PFSK-1 (cell line): Measurements from ENCODE around the gene PDE4B. TPM values are rescaled to one million over a fixed set of nuclear protein-coding genes. Genes with fewer than 3 reads are reported as not detected.

ENCODE experiments used
- FOXP2 ChIP-seq: optimal IDR thresholded peaks from 2 replicates; pipeline ENCODE3; 2011; ENCODE audit warnings: borderline replicate concordance, control low read depth, inconsistent platforms; ENCODE audit not compliant: insufficient read depth; ENCODE audit errors: extremely low read length, extremely low read depth
- POLR2AphosphoS5 ChIP-seq: IDR thresholded peaks from 2 replicates; pipeline ENCODE4 v1.6.1; 2012; ENCODE audit warnings: low read depth, mild to moderate bottlenecking, control low read depth, low read length, moderate library complexity
- REST ChIP-seq, 2 experiments: IDR thresholded peaks; 2 replicates each; pipeline versions ENCODE4 v1.6.1 to v1.8.0; 2011 to 2012; ENCODE audit warnings: low read depth in 2 of 2, low read length in 2 of 2, control low read depth in 1 of 2, inconsistent platforms in 1 of 2, mild to moderate bottlenecking in 1 of 2, moderate library complexity in 1 of 2; ENCODE audit not compliant: insufficient read depth in 1 of 2
- SIN3A ChIP-seq: IDR thresholded peaks from 2 replicates; pipeline ENCODE4 v1.6.1; 2012; ENCODE audit warnings: mild to moderate bottlenecking, low read length, moderate library complexity, borderline replicate concordance; ENCODE audit not compliant: insufficient read depth
- TAF1 ChIP-seq: IDR thresholded peaks from 2 replicates; pipeline ENCODE4 v1.6.1; 2012; ENCODE audit warnings: low read length, control low read depth, borderline replicate concordance; ENCODE audit not compliant: insufficient read depth
- polyA plus RNA-seq: library from polyadenylated mRNA; unstranded; fragments of >200 nt; gene quantifications from one replicate; pipeline ENCODE4 v1.2.1, GENCODE V29; 2012; ENCODE audit warnings: low read depth, missing spikeins; ENCODE audit not compliant: insufficient read length

The PDE4B gene
- polyA plus RNA-seq, result 14.8 TPM

GRCh38 chr1:65792669-65793358 is at the start of gene PDE4B:
PDE4B (plus strand) TSS chr1:65792895.
- TF ChIP-seq FOXP2 (no peak), POLR2AphosphoS5 (no peak), TAF1 (no peak), SIN3A (no peak), REST (IDR thresholded peaks at IDR 0.05; ENCODE audit: insufficient read depth in 1 of 2, low read depth in 2 of 2, low read length in 2 of 2) (no peak)

GRCh38 chr1:65744731-65745130 is 48.0 kb upstream of the PDE4B start:
- no peak for TF ChIP-seq FOXP2
- no peak for TF ChIP-seq SIN3A
- TF ChIP-seq REST (IDR thresholded peaks at IDR 0.05; ENCODE audit: insufficient read depth in 1 of 2, low read depth in 2 of 2, low read length in 2 of 2), result no peak
- TF ChIP-seq POLR2AphosphoS5, result no peak
- no peak for TF ChIP-seq TAF1

GRCh38 chr1:65751961-65752360 is 40.7 kb upstream of the PDE4B start:
- TF ChIP-seq POLR2AphosphoS5 (no peak), TAF1 (no peak), SIN3A (no peak), REST (IDR thresholded peaks at IDR 0.05; ENCODE audit: insufficient read depth in 1 of 2, low read depth in 2 of 2, low read length in 2 of 2) (no peak), FOXP2 (no peak)

- TF ChIP-seq REST (IDR thresholded peaks at IDR 0.05; ENCODE audit: insufficient read depth in 1 of 2, low read depth in 2 of 2, low read length in 2 of 2) (no peak), POLR2AphosphoS5 (no peak), TAF1 (no peak), SIN3A (no peak), FOXP2 (no peak)
Measured at GRCh38 chr1:65756616-65757015, 36.1 kb upstream of the PDE4B start.

- TF ChIP-seq POLR2AphosphoS5 (no peak), FOXP2 (no peak), TAF1 (no peak), SIN3A (no peak), REST (IDR thresholded peaks at IDR 0.05; ENCODE audit: insufficient read depth in 1 of 2, low read depth in 2 of 2, low read length in 2 of 2) (no peak)
Measured at GRCh38 chr1:65757531-65757930, 35.2 kb upstream of the PDE4B start.
